GM20000 (cell line): Measurements from ENCODE around the gene INKA2.

Experiments used
- DNase-seq: peaks from one replicate; pipeline ENCODE4 v3.0.0; 2012; ENCODE audit warnings: low spot score
- TF ChIP-seq, protein P1 (sequence below): IDR thresholded peaks from 2 replicates; pipeline ENCODE4 v1.5.1; 2012; ENCODE audit warnings: mild to moderate bottlenecking, control low read depth; ENCODE audit errors: extremely low read depth, missing control alignments

Gene INKA2

DNA sequence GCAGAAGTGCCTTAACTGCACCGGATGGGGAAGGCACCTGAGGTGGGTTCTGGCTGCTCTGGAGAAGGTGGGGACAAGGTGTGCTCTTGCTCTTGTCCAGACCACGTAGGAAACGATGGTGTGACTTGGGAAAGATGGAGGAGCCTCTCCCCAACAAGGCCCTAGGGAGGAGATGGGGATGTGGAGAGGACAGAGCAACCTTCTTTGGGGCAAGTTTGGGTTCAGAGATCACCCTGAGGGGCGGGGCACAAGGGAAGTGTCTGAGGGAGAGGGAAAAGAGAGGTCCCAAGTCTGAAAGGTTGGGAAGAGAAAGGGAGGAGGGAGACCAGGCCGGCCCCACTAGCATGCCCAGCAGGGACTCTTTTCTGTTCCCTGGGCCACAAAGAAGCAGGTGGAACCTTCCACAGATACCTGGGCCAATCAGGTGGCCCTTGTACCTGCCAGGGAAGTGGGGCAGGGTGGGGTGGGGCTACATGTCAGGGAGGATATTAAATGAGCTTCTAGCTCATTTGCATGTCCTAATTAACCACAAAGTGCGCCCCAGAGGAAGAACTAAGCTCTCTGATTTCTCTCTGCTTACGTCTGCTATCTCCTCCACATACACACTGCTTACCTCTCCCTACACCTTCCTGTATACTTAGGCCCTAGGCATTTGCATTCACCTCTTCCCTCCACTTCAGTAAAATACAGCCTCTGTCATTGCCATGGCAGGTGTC lies 15.9 kb downstream of the INKA2 start:
- TF ChIP-seq, protein P1, sequence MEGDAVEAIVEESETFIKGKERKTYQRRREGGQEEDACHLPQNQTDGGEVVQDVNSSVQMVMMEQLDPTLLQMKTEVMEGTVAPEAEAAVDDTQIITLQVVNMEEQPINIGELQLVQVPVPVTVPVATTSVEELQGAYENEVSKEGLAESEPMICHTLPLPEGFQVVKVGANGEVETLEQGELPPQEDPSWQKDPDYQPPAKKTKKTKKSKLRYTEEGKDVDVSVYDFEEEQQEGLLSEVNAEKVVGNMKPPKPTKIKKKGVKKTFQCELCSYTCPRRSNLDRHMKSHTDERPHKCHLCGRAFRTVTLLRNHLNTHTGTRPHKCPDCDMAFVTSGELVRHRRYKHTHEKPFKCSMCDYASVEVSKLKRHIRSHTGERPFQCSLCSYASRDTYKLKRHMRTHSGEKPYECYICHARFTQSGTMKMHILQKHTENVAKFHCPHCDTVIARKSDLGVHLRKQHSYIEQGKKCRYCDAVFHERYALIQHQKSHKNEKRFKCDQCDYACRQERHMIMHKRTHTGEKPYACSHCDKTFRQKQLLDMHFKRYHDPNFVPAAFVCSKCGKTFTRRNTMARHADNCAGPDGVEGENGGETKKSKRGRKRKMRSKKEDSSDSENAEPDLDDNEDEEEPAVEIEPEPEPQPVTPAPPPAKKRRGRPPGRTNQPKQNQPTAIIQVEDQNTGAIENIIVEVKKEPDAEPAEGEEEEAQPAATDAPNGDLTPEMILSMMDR, result no peak
- no peak for DNase-seq

DNA sequence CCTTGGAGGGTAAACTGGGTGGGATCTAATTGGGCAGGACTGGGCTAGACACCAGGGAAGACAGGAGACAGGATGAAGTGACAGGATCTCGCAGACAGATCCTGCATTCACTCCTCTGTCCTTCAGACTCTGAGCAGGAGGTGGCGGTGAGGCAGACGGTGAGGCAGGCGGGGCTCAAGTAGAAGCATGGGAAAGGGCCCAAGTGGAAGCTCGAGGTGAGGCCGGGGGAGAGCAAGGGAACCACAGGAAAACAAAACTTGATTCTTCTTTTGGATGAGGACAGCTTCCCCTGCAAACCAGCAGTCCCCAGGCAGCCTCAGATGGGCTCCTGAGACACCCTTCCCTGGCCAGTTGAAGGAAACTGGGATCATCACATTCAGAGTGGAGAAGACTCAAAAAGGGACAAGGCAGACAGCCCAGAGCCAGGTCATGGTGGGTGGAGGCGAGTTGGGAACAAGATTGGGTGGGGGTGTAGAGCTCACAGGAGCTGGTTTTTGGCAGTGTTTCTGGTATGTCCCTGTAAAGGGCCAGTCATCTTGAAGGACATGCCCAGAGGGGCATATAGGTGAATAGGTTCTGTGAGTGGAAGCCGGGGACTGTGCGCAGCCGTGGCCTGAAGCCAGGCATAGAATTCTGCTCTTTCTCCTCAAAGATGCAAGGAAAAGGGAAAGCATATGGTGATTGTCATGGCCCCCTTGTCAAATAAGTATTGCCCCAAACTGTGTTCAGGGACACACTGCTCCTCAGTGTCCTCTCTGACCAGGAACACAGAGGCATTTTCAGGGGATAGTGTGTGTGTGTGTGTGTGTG lies 18.0 kb downstream of the INKA2 start:
- DNase-seq, result no peak
- TF ChIP-seq, protein P1, result no peak

DNA sequence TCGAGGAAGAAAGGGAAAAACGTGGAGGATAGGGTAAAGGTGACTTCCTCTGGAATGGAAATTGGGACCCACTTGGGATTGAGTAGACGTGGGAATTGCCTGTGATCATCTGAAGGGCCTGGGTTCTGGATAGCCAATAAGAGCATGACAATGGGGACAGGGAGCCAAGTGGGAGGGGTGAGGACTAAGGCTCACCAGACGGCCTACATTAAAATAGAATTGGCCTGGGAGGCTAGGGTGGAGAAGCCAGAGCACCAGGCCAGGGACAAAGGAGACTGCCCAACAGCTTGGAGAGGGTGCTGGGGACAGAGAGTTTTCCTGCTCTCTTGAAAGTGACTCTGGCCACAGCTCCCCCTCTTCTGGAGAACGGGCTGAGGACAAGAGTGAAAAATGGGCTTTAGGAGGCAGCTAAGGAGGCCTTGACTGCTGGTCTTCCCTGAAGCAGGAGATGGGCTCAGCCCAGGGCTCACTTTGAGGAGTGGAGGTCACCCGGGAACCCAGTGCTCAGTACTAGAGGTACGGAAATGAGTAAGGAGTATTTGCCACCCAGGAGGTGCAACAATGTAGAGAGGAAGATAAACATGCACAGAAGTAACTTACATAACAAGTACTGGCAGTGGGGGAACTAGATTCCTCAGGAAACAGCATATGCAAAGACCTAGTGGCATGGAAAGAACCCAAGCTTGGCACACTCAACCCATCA lies 18.8 kb downstream of the INKA2 start:
- TF ChIP-seq, protein P1, result no peak
- DNase-seq, result no peak

DNA sequence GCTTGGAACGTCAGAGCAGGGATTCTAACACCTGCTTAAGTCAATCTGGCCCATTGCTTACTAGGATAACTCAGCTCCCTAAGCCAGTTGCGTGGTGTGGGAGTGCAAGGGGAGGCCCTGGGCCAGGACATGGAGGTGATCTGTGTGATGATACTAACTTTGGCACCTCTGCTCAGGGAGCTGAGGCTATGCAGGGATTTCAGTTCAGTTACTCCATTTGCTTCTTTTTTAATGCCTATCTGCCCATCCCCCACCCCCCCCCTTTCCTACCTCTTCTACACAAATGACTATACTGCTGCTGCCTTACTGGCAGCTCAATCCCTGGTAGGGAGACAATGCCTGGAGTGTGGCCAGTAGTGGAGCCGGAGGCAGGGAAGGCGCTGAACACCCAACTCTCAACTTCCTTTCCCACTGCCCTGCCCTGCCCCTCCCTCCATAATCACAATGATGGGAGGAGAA lies 19.5 kb downstream of the INKA2 start:
- DNase-seq, result no peak

DNA sequence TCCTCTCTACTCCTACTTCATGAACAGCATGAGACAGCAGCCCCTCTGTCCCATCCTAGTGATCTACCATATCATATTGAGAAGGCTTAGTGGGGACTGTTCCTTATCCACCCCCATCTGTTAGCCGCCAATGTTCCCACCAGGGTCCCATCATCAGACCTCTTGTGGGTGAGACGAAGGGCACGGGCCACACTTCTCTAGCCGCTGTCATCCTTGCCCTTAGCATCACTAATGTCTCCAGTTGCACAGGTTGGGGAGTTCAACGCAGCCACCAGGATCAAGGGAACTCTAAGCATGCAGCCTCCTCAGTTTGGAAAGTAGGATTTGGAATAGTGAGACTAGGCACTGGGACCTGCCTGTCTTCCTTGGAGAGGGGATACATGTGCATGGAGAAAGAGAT lies 20.1 kb downstream of the INKA2 start:
- TF ChIP-seq, protein P1, result no peak
- DNase-seq, result no peak

More for the DNA sequence above, 19.5 kb downstream of the INKA2 start:
- TF ChIP-seq, protein P1, result no peak

DNA sequence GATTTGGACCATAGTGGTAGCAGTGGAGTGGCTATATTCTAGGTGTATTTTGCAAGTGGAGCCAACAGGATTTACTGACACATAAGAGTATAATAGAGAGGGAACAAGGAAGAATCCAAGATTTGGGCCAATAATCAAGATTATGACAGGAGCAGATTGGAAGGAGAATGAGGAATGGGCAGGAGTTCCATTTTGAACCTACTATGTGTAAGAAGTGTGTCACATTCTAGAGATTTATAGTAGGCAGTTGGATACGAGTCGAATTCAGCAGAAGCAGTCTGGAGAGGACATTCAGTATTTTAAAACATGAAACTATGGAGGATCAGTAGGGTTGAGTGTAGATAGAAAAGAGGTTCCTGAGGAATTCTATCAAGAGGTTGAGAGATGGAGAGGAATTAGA lies 21.7 kb downstream of the INKA2 start:
- TF ChIP-seq, protein P1, result no peak
- no peak for DNase-seq

DNA sequence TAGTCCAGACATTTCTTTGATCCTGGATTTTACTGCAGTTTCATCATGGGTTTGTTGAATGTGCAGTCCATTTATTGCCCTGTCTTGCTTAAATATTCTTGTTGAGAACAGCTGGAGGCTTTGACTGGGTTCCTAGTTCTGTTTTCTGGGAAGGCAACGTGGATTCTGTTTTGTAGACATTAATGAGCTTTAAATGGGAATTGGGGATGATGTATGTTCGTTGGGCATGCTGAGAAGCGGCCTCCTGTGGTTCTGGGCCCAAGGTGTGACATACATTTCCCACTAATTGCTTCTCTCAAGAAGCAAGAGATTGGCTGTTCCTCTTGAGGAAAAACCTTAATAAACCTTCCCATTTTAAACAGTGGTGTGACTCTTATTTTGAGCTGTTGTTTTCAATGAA lies 22.9 kb downstream of the INKA2 start:
- no peak for DNase-seq

More for the DNA sequence above, 22.9 kb downstream of the INKA2 start:
- TF ChIP-seq, protein P1, result no peak
